Astrocyte of the hippocampus (primary cell): ENCODE measurements around the gene TNXB.

Experiments
- DNase-seq: peaks from one replicate; pipeline ENCODE4 v3.0.0; 2011; ENCODE audit warnings: low read depth, low spot score

TNXB gene

GRCh38 chr6:32139590-32139989, 30.5 kb upstream of the TNXB start:
- DNase-seq: no peak

GRCh38 chr6:32137454-32137853, 28.3 kb upstream of the TNXB start:
- DNase-seq: no peak

- no peak for DNase-seq
Observed at GRCh38 chr6:32133786-32134185, 24.6 kb upstream of the TNXB start.

GRCh38 chr6:32132110-32132509, 23.0 kb upstream of the TNXB start:
- no peak for DNase-seq

GRCh38 chr6:32131439-32131948, 22.4 kb upstream of the TNXB start:
- DNase-seq: no peak

- DNase-seq: no peak
Observed at GRCh38 chr6:32129297-32130088, 20.4 kb upstream of the TNXB start.

GRCh38 chr6:32128751-32129296, 19.7 kb upstream of the TNXB start:
- DNase-seq: no peak

GRCh38 chr6:32127717-32128592, 18.8 kb upstream of the TNXB start, which contains the start of gene ATF6B:
Gene ATF6B (minus strand): TSS chr6:32128246. CDS start chr6:32128207, 39 bp downstream.
- DNase-seq: peak; percentile 99

GRCh38 chr6:32127409-32127716, 18.2 kb upstream of the TNXB start:
- DNase-seq: no peak

- DNase-seq: no peak
Observed at GRCh38 chr6:32126880-32127279, 17.7 kb upstream of the TNXB start.

- DNase-seq: no peak
Observed at GRCh38 chr6:32123681-32124080, 14.5 kb upstream of the TNXB start.

- DNase-seq: no peak
Observed at GRCh38 chr6:32120573-32121059, 11.5 kb upstream of the TNXB start.

GRCh38 chr6:32118782-32119628, 9.9 kb upstream of the TNXB start:
- peak; percentile 94 for DNase-seq

GRCh38 chr6:32117461-32117860, 8.3 kb upstream of the TNXB start:
- no peak for DNase-seq

- DNase-seq: no peak
Observed at GRCh38 chr6:32116674-32117073, 7.5 kb upstream of the TNXB start.

- no peak for DNase-seq
Observed at GRCh38 chr6:32115623-32116022, 6.5 kb upstream of the TNXB start.

GRCh38 chr6:32114796-32115195, 5.7 kb upstream of the TNXB start:
- DNase-seq: no peak

GRCh38 chr6:32113386-32114352, 4.5 kb upstream of the TNXB start:
- peak; percentile 84 for DNase-seq

- DNase-seq: no peak
Observed at GRCh38 chr6:32112431-32112980, 3.4 kb upstream of the TNXB start.
